ENCODE measurements around the gene NT5C. TPM values are rescaled to one million over a fixed set of nuclear protein-coding genes. Genes with fewer than 3 reads are reported as not detected.
"Not testable (repeated sequence)": the region's sequence is repeated elsewhere in the genome, so short reads cannot be mapped to it uniquely, and the experiment has no call there.

Gene NT5C
- total RNA-seq, 4 donors from 2014 or later = 62.5 to 107 (median 105) TPM

- DNase-seq (ENCODE audit: low spot score in 2 of 2) = peak in 1 of 2 donors; percentile 90
- intact Hi-C loops (cut with DNase I; ENCODE audit: low total_unique reads) = no loop called here
- peak overlapping the region; percentile 67 for H3K4me3 ChIP-seq (ENCODE audit: low read depth, poor library complexity, severe bottlenecking)
- 13 to 31% methylated on average over 17 to 20 of the region's 29 CpGs for WGBS, 2 donors
- TF ChIP-seq POLR2A (IDR thresholded peaks at IDR 0.05) = no peak
- TF ChIP-seq, protein P1, sequence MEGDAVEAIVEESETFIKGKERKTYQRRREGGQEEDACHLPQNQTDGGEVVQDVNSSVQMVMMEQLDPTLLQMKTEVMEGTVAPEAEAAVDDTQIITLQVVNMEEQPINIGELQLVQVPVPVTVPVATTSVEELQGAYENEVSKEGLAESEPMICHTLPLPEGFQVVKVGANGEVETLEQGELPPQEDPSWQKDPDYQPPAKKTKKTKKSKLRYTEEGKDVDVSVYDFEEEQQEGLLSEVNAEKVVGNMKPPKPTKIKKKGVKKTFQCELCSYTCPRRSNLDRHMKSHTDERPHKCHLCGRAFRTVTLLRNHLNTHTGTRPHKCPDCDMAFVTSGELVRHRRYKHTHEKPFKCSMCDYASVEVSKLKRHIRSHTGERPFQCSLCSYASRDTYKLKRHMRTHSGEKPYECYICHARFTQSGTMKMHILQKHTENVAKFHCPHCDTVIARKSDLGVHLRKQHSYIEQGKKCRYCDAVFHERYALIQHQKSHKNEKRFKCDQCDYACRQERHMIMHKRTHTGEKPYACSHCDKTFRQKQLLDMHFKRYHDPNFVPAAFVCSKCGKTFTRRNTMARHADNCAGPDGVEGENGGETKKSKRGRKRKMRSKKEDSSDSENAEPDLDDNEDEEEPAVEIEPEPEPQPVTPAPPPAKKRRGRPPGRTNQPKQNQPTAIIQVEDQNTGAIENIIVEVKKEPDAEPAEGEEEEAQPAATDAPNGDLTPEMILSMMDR (IDR thresholded peaks at IDR 0.05) = no peak
These were observed 787 bp downstream of the NT5C start for GRCh38 chr17:75130632-75131277.

- WGBS, 2 donors = 68 to 72% methylated on average over 24 of the region's 24 CpGs
- no peak overlapping the region for H3K4me3 ChIP-seq (ENCODE audit: low read depth, poor library complexity, severe bottlenecking)
- no peak for TF ChIP-seq POLR2A (IDR thresholded peaks at IDR 0.05)
- TF ChIP-seq, protein P1 (IDR thresholded peaks at IDR 0.05) = no peak
- intact Hi-C loops (cut with DNase I; ENCODE audit: low total_unique reads) = no loop called here
- DNase-seq (ENCODE audit: low spot score in 2 of 2) = no peak
These were observed 1.4 kb downstream of the NT5C start for GRCh38 chr17:75130059-75130631.

DNA sequence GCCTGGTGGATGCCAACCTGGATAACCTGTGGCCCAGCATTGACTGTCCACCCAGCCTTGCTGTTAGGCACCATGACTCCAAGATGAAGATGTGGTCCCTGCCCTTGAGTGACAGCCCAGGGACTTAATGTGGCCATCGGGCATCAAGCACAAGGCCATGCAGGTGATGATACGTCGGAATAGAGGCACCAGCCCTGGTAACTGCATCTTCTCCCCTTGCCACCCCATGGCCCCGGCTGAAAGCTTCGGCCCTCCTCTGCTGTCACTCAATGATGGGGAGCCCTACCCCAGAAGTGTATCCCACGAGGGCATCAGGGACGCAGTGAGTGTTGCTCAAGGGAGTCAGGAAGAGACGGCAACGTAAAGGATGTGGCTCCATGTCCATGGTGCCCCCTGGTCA, 2.0 kb downstream of the NT5C start:
- no peak for TF ChIP-seq POLR2A (IDR thresholded peaks at IDR 0.05)
- TF ChIP-seq, protein P1 (IDR thresholded peaks at IDR 0.05) = no peak
- WGBS, 2 donors = 80 to 84% methylated on average over 6 to 9 of the region's 9 CpGs
- no peak for DNase-seq (ENCODE audit: low spot score in 2 of 2)
- intact Hi-C loops (cut with DNase I; ENCODE audit: low total_unique reads) = no loop called here
- H3K4me3 ChIP-seq (ENCODE audit: low read depth, poor library complexity, severe bottlenecking) = no peak overlapping the region

DNA sequence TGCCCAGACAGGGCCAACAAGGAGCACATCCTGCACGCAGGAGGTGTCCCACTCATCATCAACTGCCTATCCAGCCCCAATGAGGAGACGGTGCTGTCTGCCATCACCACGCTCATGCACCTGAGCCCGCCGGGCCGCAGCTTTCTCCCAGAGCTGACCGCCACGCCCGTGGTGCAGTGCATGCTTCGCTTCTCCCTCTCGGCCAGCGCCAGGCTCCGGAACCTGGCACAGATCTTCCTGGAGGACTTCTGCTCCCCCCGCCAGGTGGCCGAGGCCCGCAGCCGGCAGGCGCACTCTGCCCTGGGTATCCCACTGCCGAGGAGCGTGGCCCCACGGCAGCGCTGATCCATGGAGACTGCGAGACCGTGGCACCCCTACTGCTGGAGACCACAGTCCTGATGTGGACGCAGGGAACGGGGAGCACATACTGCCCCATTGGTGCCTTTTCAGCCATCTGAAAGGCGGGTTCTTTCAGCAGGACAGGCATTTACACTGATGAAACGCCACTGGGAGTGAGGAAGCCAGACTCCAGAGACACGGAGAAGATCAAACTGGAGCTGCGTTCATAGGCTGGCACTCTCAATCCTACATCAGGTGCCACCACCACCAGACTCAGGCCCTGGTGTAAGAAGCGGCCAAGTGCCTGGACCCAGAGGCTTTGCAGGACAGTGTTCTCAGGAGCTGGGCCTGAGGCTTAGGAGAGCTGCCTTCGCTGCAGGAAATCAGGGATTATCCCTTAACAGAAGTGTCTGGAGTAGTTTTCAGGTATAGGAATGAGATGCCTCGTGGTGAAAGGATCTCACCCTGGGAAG, 2.6 kb downstream of the NT5C start:
- TF ChIP-seq POLR2A (IDR thresholded peaks at IDR 0.05) = no peak
- TF ChIP-seq, protein P1 (IDR thresholded peaks at IDR 0.05) = no peak
- WGBS, 2 donors = 82 to 87% methylated on average over 31 to 32 of the region's 33 CpGs

DNA sequence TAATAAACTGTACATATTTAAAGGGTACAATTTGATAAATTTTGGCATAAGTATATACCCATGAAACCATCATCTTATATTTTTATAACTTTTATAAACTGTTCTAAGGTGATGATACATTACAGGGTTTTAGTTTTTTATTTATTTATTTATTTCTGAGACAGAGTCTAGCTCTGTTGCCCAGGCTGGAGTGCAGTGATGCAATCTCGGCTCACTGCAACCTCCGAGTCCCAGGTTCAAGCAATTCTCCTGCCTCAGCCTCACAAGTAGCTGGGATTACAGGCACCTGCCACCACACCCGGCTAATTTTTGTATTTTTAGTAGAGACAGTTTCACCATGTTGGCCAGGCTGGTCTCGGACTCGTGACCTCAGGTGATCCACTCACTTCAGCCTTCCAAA, 3.6 kb downstream of the NT5C start:
- DNase-seq (ENCODE audit: low spot score in 2 of 2); intact Hi-C loops (cut with DNase I; ENCODE audit: low total_unique reads); H3K4me3 ChIP-seq (ENCODE audit: low read depth, poor library complexity, severe bottlenecking): not testable (repeated sequence)
- WGBS, 2 donors = 69 to 75% methylated on average over 5 of the region's 5 CpGs

More for the DNA sequence above, 2.6 kb downstream of the NT5C start:
- H3K4me3 ChIP-seq (ENCODE audit: low read depth, poor library complexity, severe bottlenecking) = no peak overlapping the region
- intact Hi-C loops (cut with DNase I; ENCODE audit: low total_unique reads) = no loop called here
- DNase-seq (ENCODE audit: low spot score in 2 of 2) = no peak

GRCh38 chr17:75126954-75127353, 4.6 kb downstream of the NT5C start:
- H3K4me3 ChIP-seq (ENCODE audit: low read depth, poor library complexity, severe bottlenecking) = no peak overlapping the region
- no peak for DNase-seq (ENCODE audit: low spot score in 2 of 2)
- intact Hi-C loops (cut with DNase I; ENCODE audit: low total_unique reads) = no loop called here
- no peak for TF ChIP-seq POLR2A (IDR thresholded peaks at IDR 0.05)
- TF ChIP-seq, protein P1 (IDR thresholded peaks at IDR 0.05) = no peak
- WGBS, 2 donors = 86 to 96% methylated on average over 8 of the region's 8 CpGs
